Stimulated activated CD8-positive, alpha-beta memory T cell treated with anti-CD3 and anti-CD28 coated beads, Interleukin-4, amount 100 ng/mL, for 4 hours (primary cell): ENCODE data around the gene HAPLN2.
A peak's percentile ranks its signal among the peaks of the same experiment; 100 is the strongest.
"Not testable (repeated sequence)": the region's sequence is repeated elsewhere in the genome, so short reads cannot be mapped to it uniquely, and the experiment has no call there.

Source experiments
- DNase-seq, 2 donors: peaks; one replicate each; pipeline ENCODE4 v3.0.0-alpha.2; 2020; ENCODE audit warnings: low read depth in 2 of 2, low spot score in 1 of 2

The HAPLN2 gene

GRCh38 chr1:156618853-156619581 is at the start of gene HAPLN2:
TSS of gene HAPLN2 (plus strand) at chr1:156619415. CDS start at chr1:156623491, 4,076 bp downstream.
- DNase-seq, result no peak

- no peak for DNase-seq
These were observed 47.9 kb upstream of the HAPLN2 start for GRCh38 chr1:156571261-156571852.

GRCh38 chr1:156571919-156572662 is 47.1 kb upstream of the HAPLN2 start, which contains the start of gene IQGAP3:
TSS of gene IQGAP3 (minus strand) at chr1:156572565. CDS start at chr1:156572529, 36 bp downstream.
- DNase-seq, result peak in 1 of 2 donors; percentile 38

- DNase-seq, result no peak
These were observed 46.6 kb upstream of the HAPLN2 start for GRCh38 chr1:156572663-156573018.

- DNase-seq, result no peak
These were observed 45.1 kb upstream of the HAPLN2 start for GRCh38 chr1:156574039-156574633.

GRCh38 chr1:156577550-156577949 is 41.7 kb upstream of the HAPLN2 start:
- no peak for DNase-seq

DNA sequence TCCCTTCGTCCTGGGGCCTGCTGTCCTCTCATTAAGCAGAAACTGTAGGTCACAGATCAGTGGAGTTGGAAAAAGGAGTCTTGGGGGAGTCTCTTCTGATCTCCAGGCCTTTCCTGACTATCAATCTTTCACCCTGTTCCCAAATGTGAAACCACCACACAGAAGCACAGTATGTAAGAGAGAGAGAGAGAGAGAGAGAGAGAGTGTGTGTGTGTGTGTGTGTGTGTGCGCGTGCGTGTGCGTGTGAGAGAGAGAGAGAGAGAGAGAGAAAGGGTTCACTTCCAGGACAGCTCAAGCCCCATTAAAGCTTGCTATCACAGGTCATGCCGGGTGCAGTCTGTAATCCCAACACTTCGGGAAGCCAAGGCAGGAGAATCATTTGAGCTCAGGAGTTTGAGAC is 41.2 kb upstream of the HAPLN2 start:
- no peak for DNase-seq

- no peak for DNase-seq
These were observed 39.7 kb upstream of the HAPLN2 start, which contains the start of gene TTC24 for GRCh38 chr1:156579472-156579871. TSS of gene TTC24 (plus strand) at chr1:156579723. CDS start at chr1:156581365, 1,642 bp downstream.

DNA sequence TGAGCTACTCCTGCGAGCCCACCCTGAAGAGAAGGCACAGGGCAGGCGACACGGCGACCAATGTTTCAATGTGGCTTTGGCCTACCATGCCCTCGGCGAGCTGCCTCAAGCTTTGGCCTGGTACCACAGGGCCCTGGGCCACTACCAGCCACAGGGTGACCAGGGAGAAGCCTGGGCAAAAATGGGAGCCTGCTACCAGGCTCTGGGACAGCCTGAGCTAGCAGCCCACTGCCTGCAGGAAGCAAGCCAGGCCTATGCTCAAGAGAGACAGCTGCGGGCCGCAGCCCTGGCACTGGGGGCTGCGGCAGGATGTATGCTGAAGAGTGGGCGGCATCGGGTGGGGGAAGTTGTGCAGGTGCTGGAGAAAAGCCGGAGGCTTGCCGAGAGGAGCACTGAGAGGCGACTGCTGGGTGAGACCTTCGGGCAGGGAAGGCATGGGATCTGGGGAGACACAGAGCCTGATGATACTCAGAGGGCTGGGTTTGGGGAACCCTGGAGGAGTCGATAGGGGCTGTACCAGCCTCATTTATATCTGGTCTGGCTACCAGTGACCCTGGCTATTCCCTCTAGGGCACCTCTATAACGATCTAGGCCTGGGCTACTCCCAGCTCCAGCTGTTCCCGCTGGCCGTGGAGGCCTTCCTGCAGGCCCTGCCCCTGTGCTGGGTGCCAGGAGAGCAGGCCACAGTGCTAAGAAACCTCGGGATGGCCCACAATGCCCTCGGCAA is 37.4 kb upstream of the HAPLN2 start:
- DNase-seq, result peak in 1 of 2 donors; percentile 40

DNA sequence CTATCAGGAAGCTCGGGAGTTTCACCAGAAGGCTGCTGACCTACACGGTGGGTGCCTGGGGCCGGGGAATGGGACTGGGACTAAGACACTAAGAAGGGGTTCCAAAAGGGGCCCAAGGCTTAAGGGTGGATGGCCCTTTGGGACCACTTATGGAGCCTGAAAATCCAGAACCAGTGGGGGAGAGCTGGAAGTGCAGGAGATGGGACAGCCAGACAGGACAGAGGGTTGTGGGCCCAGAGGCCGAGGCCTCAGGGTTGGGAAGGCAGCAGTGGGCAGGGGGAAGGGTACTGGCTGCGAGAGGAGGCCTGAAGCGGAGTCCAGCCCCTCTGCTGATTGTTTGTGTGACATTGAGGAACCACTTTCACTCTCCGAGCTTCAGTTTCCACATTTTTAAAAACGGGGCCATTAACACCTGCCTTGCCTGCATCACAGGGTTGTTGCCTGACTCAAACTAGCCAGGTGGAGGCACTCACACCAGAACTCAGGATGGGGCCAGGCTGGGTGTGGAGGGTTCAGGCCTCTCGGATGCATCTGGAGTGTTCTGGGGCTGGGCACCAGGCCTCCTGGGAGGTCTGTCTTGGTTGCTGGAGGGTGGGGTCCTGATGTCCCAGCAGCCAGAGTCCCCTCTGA is 36.7 kb upstream of the HAPLN2 start:
- no peak for DNase-seq

- peak in 1 of 2 donors; percentile 65 for DNase-seq
These were observed 35.2 kb upstream of the HAPLN2 start for GRCh38 chr1:156583821-156584622.

- DNase-seq, result no peak
These were observed 34.4 kb upstream of the HAPLN2 start for GRCh38 chr1:156584813-156585212.

DNA sequence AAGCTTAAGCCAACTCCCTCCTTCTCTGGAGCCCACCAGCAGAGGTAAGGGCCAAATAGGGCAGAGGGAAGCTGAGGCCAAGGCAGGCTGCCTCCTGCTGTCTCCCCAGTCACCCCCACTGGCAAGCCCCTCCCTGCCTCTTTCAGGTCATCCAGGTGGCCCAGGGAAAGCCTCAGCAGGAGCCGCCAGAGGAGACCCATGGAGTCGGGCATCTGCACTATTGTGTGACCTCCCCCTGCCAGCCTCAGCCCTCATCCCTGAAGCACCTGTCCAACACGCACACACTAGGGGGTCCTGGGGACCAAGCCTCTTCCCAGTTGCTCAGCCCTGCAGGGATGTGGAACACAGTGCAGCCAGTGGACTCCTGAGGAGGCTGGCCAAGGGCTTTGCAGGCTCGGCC is 32.9 kb upstream of the HAPLN2 start:
- no peak for DNase-seq

- no peak for DNase-seq
These were observed 32.2 kb upstream of the HAPLN2 start for GRCh38 chr1:156586892-156587477.

GRCh38 chr1:156587927-156588326 is 31.3 kb upstream of the HAPLN2 start:
- not testable (repeated sequence) for DNase-seq

GRCh38 chr1:156589546-156589945 is 29.7 kb upstream of the HAPLN2 start:
- DNase-seq, result no peak

GRCh38 chr1:156590326-156591180 is 28.7 kb upstream of the HAPLN2 start:
- DNase-seq, result no peak

- DNase-seq, result no peak
These were observed 28.1 kb upstream of the HAPLN2 start for GRCh38 chr1:156591181-156591431.
